HEK293T (cell line): ENCODE measurements around the gene CD74.

Experiments used
- ARNT ChIP-seq: fragments of 450-650 bp; IDR thresholded peaks from 2 replicates; pipeline ENCODE4 v1.6.1; 2017; ENCODE audit warnings: mild to moderate bottlenecking
- ELF4 ChIP-seq: fragments of 450-650 bp; IDR thresholded peaks from 2 replicates; pipeline ENCODE4 v1.6.1; 2017; ENCODE audit warnings: antibody characterized with exemption
- FOXA1 ChIP-seq: fragments of 450-650 bp; IDR thresholded peaks from 2 replicates; pipeline ENCODE4 v1.6.1; 2016; ENCODE audit warnings: mild to moderate bottlenecking
- NFRKB ChIP-seq: fragments of 450-650 bp; IDR thresholded peaks from 2 replicates; pipeline ENCODE4 v1.6.1; 2016; ENCODE audit warnings: mild to moderate bottlenecking, moderate library complexity

DNA sequence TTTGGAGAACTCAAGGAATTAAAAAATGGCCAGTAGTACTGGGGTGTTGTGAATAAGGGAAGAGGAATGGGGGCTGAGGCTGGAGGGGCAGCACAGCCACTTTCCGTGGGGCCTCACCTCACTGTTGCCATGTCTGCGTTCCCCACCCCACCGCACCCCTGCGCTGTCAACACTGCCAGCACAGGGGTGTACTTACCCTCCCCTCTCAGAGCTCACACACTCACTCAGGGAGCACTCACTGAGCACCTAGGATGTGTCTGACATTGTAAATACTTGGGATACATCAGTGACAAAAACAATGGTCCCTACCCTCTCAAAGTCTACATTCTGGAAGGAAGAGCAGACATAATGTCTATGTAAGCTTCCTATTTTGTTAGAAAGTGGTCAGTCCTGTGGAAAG, 40.2 kb upstream of the CD74 start:
- TF ChIP-seq ELF4 (no peak), ARNT (no peak), FOXA1 (no peak), NFRKB (no peak)
